GM12873 (cell line): ENCODE results near the gene RNF14.

Experiments
- CTCF ChIP-seq: IDR thresholded peaks from 2 replicates; pipeline ENCODE4 v1.5.1; 2012; ENCODE audit warnings: low read depth, mild to moderate bottlenecking, moderate library complexity, low read length, control low read depth; ENCODE audit not compliant: insufficient read depth; ENCODE audit errors: missing control alignments

RNF14 gene

GRCh38 chr5:141992349-141992963 is 23.6 kb downstream of the RNF14 start:
- peak; percentile 61 for TF ChIP-seq CTCF

GRCh38 chr5:141994511-141995136 is 25.7 kb downstream of the RNF14 start:
- TF ChIP-seq CTCF, result no peak

GRCh38 chr5:141995656-141996055 is 26.8 kb downstream of the RNF14 start:
- no peak for TF ChIP-seq CTCF

- no peak for TF ChIP-seq CTCF
Observed at GRCh38 chr5:141997358-141997960, 28.6 kb downstream of the RNF14 start.

GRCh38 chr5:142000173-142000572 is 31.3 kb downstream of the RNF14 start:
- no peak for TF ChIP-seq CTCF

GRCh38 chr5:142000704-142001484 is 32.0 kb downstream of the RNF14 start:
- TF ChIP-seq CTCF, result peak; percentile 29

GRCh38 chr5:142003266-142003800 is 34.4 kb downstream of the RNF14 start:
- no peak for TF ChIP-seq CTCF
